GM18505 (cell line): Measurements from ENCODE around the gene SPRYD3.

Experiments
- ATAC-seq: cut with Tn5 transposase; IDR thresholded peaks from one replicate; pipeline ENCODE4 v1.9.1; 2021; ENCODE audit not compliant: unreplicated experiment
- POLR2A ChIP-seq: IDR thresholded peaks from 4 replicates; pipeline ENCODE4 v1.6.1; 2011; ENCODE audit warnings: borderline replicate concordance; ENCODE audit not compliant: insufficient read depth, insufficient read length; ENCODE audit errors: extremely low read depth

Gene SPRYD3

DNA sequence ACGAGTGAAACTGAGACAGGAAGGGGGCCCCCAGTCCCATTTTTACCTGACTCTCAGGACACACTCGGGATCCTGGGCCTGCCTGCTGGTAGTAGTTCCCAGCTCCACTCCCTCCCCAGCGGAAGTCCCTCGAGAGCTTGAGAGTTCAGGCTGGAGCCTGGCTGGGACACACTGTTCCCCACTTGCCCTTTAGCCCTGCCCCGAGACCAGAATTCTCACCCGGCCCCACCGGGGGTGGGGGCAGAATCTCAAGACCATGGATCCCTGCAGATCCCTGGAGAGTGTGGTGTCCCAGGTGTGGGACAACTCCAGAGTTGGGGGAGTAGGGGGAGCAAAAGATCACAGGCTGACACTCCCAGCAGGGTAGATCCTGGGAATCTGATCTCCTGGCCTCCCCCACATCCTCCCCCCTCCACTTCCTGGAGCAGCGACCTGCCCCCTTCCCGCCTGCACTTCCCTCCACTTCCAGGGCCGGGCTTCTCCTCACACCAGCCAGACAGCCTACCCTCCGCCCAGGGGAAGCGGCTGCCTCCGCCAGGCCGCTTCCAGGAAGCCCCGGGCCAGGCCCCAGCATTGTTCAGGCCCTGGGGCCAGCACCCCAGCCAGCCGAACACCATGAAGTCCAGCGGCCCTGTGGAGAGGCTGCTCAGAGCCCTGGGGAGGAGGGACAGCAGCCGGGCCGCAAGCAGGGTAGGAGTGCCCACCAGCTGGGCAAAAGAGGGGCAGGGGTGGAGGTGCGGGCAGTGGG, 29.4 kb downstream of the SPRYD3 start, which contains the start of gene TNS2:
TSS of gene TNS2 (plus strand) at position 495 of the 748 bp plus-strand sequence. CDS start at position 616, 121 bp downstream.
- no peak for ATAC-seq

GRCh38 chr12:53048780-53049401, 30.3 kb downstream of the SPRYD3 start:
- ATAC-seq, result no peak

More for the DNA sequence above, 29.4 kb downstream of the SPRYD3 start, which contains the start of gene TNS2:
- TF ChIP-seq POLR2A, result no peak

GRCh38 chr12:53048033-53048779, 31.0 kb downstream of the SPRYD3 start:
- no peak for ATAC-seq
- TF ChIP-seq POLR2A, result no peak

More at GRCh38 chr12:53048780-53049401, 30.3 kb downstream of the SPRYD3 start:
- TF ChIP-seq POLR2A, result no peak

- TF ChIP-seq POLR2A, result no peak
- peak; percentile 72 for ATAC-seq
Observed at GRCh38 chr12:53047221-53048032, 31.8 kb downstream of the SPRYD3 start.

- TF ChIP-seq POLR2A, result no peak
- ATAC-seq, result peak; percentile 34
Observed at GRCh38 chr12:53046655-53047220, 32.5 kb downstream of the SPRYD3 start.

DNA sequence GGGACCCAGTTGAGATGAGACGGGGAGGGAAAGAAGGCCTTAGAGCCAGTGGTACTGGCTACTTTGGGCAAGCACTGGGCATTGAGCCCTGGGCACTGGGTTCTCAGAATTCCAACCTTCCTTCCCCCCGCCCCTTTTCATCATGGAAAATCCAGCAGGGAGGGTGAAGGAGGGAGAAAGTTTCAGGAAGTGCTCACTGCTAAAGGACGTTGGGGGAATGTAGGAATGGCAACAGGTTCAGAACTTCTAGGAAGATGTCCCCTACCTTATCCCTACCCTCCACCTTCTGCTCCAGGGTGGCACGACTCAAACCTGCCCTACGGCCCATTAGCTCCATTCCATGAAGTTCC, 33.5 kb downstream of the SPRYD3 start:
- TF ChIP-seq POLR2A, result no peak
- ATAC-seq, result no peak

- no peak for ATAC-seq
- TF ChIP-seq POLR2A, result no peak
Observed at GRCh38 chr12:53044896-53045695, 34.1 kb downstream of the SPRYD3 start.

DNA sequence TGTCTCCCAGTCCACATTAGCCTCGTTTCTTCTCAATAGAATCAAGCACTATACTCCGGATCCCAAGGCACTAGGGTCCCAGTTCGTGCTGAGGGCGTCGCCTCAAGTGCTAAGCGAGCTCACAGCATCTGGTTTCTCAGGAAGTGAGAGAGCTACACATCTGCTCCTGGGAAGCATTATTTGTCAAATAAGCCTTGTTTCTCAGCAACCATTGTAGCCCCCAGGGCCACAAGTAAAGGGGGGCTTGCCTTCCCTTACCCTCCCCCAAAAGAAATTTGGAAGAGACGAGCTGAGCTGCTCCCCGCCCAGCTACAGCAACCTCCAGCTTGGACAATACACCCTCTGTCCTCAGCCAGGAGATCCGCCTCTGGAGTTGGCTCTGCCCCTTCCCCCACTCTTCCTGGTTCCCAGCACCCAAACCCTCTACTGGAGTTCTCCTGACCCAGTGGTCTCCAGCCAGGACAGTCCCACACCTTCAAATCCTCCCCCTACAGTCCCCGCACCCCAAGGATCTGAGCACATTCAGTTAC, 35.1 kb downstream of the SPRYD3 start:
- ATAC-seq, result no peak
- no peak for TF ChIP-seq POLR2A

- no peak for ATAC-seq
- peak; percentile 8 for TF ChIP-seq POLR2A
Observed at GRCh38 chr12:53042607-53043454, 36.4 kb downstream of the SPRYD3 start.

- no peak for TF ChIP-seq POLR2A
- no peak for ATAC-seq
Observed at GRCh38 chr12:53039851-53040250, 39.3 kb downstream of the SPRYD3 start.

DNA sequence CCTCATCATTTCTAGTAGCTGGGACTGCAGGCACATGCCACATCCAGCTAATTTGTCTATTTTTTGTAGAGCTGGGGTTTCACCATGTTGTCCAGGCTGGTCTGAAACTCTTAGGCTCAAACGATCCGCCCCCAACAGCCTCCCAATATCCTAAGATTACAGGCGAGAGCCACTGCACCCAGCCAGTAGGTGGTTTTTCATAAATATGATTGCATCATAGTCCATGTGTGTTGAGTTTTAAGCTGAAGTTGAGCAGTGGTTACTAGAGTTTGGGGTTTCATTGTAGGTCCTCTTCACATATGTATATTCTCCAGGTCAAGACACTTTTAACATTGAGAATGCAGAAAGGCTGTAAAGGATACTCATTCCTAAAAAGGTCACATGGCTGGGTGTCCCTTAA, 42.4 kb downstream of the SPRYD3 start:
- ATAC-seq, result no peak
- no peak for TF ChIP-seq POLR2A
